Measurements from ENCODE around the gene TIA1.

DNA sequence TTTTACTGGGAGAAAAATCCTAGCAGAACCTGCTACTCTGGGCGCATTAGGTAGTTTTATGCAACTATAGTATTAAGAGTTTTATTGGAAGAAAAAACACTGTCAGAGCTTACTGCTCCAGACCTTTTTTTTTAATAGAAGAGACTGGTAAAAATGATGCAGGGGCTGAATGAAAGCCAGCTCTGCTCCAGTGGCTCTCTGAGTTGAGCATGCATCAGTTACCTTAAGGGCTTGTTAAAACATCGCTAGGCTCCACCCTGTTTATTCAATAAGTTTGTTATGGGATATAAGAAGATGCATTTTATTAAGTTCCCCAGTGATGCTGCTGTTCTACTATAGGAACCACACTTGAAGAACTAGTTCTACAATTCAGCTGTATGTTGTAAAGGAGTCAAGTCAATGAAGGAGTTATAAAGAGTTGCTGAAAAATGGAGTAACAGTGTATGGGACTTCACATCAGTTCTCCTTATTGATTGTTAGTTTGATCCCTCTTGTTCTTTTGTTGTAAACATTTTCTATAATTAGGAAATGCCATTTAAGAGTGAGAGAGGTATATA, 31.9 kb upstream of the TIA1 start:
- TF ChIP-seq, protein P1, sequence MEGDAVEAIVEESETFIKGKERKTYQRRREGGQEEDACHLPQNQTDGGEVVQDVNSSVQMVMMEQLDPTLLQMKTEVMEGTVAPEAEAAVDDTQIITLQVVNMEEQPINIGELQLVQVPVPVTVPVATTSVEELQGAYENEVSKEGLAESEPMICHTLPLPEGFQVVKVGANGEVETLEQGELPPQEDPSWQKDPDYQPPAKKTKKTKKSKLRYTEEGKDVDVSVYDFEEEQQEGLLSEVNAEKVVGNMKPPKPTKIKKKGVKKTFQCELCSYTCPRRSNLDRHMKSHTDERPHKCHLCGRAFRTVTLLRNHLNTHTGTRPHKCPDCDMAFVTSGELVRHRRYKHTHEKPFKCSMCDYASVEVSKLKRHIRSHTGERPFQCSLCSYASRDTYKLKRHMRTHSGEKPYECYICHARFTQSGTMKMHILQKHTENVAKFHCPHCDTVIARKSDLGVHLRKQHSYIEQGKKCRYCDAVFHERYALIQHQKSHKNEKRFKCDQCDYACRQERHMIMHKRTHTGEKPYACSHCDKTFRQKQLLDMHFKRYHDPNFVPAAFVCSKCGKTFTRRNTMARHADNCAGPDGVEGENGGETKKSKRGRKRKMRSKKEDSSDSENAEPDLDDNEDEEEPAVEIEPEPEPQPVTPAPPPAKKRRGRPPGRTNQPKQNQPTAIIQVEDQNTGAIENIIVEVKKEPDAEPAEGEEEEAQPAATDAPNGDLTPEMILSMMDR (IDR thresholded peaks at IDR 0.05), result no peak
- TF ChIP-seq EZH2phosphoT487 (IDR thresholded peaks at IDR 0.05) (no peak), EZH2 (IDR thresholded peaks at IDR 0.05) (no peak)
